Measurements from ENCODE around the gene WDR72.

DNA sequence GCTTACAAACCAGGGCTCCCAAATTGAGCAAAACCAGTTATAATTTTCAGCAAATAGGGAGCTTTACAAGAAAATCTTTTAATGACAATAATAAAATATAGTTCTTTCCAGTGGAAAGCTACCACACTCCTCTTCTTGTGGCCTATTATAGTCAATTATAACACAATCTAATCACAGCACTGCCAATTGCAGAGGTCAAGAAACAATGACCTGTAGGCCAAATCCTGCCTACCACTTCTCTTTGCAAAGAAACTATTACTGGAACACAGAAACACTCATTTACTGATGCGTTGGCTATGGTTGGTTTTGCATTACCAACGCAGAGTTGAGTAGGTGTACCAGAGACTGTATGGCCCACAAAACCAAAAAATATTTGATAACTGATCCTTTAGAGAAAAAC is 110.5 kb downstream of the WDR72 start:
- TF ChIP-seq, protein P1, sequence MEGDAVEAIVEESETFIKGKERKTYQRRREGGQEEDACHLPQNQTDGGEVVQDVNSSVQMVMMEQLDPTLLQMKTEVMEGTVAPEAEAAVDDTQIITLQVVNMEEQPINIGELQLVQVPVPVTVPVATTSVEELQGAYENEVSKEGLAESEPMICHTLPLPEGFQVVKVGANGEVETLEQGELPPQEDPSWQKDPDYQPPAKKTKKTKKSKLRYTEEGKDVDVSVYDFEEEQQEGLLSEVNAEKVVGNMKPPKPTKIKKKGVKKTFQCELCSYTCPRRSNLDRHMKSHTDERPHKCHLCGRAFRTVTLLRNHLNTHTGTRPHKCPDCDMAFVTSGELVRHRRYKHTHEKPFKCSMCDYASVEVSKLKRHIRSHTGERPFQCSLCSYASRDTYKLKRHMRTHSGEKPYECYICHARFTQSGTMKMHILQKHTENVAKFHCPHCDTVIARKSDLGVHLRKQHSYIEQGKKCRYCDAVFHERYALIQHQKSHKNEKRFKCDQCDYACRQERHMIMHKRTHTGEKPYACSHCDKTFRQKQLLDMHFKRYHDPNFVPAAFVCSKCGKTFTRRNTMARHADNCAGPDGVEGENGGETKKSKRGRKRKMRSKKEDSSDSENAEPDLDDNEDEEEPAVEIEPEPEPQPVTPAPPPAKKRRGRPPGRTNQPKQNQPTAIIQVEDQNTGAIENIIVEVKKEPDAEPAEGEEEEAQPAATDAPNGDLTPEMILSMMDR (IDR thresholded peaks at IDR 0.05): no peak
- no peak for TF ChIP-seq POLR2AphosphoS5 (IDR thresholded peaks at IDR 0.05)
